GM20000 (cell line): ENCODE data around the gene PPP1R1A.

Source experiments
- DNase-seq: peaks from one replicate; pipeline ENCODE4 v3.0.0; 2012; ENCODE audit warnings: low spot score
- TF ChIP-seq, protein P1 (sequence below): IDR thresholded peaks from 2 replicates; pipeline ENCODE4 v1.5.1; 2012; ENCODE audit warnings: mild to moderate bottlenecking, control low read depth; ENCODE audit errors: extremely low read depth, missing control alignments

The PPP1R1A gene

DNA sequence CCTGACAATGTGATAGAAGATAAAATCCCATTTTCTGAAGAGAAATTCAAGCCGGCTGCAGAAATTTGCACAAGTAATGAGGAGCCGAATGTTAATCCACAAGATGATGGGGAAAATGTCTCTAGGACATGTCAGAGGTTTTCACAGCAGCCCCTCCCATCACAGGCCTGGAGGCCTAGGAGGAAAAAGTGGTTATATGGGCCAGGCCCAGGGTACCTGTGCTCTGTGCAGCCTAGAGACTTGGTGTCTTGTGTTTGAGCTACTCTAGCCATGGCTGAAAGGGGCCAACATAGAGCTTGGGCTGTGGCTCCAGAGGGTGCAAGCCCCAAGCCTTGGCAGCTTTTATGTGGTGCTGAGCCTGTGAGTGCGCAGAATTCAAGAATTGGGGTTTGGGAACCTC lies 38.8 kb upstream of the PPP1R1A start:
- TF ChIP-seq, protein P1, sequence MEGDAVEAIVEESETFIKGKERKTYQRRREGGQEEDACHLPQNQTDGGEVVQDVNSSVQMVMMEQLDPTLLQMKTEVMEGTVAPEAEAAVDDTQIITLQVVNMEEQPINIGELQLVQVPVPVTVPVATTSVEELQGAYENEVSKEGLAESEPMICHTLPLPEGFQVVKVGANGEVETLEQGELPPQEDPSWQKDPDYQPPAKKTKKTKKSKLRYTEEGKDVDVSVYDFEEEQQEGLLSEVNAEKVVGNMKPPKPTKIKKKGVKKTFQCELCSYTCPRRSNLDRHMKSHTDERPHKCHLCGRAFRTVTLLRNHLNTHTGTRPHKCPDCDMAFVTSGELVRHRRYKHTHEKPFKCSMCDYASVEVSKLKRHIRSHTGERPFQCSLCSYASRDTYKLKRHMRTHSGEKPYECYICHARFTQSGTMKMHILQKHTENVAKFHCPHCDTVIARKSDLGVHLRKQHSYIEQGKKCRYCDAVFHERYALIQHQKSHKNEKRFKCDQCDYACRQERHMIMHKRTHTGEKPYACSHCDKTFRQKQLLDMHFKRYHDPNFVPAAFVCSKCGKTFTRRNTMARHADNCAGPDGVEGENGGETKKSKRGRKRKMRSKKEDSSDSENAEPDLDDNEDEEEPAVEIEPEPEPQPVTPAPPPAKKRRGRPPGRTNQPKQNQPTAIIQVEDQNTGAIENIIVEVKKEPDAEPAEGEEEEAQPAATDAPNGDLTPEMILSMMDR, result no peak
- no peak for DNase-seq

DNA sequence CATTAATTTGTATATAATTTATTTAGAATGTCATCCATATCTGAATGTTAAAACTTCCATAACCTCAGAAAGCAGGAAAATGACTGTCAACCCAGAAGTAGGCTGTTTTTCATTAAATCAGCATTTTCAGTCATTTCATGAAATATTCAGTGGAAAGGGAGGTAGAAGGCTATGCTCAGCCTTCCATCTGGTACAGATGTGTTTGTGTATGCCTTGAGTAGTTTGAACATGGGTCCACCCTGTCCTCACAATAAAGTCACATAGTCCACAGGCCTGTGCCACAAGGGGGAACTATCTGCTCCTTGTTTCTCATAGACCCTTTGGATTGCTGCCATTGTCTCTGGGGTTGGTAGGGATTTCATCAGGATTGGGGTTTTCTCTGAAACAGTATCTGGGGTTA lies 37.1 kb upstream of the PPP1R1A start:
- TF ChIP-seq, protein P1, result no peak
- DNase-seq, result no peak

DNA sequence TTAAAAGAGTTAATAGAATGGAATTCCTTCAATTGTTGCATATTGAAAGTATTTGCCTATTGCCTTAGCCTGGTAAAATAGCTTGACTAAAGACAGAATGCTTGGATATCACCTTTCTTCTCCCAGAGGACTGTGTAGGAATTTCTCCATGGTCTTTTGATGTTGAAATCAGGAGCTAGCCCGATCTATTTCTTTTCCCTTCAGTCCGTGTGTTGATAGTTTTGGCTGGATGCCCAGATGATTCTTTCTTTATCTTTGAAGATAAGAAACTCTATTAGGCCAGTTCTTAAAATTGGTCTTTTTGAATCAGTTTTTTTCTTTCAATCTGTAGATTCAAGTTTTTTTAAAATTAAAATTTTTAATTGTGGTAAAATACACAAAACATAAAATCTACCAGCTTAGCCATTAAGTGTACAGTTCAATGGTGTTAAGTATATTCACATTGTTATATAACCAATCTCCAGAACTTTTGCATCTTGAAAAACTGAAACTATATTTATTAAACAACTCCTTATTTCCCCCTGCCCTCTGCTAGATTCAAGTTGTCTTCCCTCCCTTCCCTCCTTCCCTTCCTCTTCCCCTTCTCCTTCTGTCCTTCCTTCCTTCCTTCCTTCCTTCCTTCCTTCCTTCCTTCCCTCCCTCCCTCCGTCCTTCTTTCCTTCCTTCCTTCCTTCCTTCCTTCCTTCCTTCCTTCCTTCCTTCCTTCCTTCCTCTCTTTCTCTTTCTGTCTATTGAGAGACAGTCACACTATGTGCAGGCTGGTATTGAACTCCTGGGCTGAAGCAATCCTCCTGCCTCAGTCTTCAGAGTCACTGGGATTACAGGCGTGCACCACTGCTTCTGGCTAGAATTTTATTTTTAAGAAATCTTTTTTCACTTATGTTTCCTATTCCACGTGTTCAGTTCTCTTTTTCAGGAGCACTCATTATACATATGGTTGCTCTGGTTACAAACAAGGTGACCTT lies 36.1 kb upstream of the PPP1R1A start:
- DNase-seq, result no peak
- TF ChIP-seq, protein P1, result no peak

DNA sequence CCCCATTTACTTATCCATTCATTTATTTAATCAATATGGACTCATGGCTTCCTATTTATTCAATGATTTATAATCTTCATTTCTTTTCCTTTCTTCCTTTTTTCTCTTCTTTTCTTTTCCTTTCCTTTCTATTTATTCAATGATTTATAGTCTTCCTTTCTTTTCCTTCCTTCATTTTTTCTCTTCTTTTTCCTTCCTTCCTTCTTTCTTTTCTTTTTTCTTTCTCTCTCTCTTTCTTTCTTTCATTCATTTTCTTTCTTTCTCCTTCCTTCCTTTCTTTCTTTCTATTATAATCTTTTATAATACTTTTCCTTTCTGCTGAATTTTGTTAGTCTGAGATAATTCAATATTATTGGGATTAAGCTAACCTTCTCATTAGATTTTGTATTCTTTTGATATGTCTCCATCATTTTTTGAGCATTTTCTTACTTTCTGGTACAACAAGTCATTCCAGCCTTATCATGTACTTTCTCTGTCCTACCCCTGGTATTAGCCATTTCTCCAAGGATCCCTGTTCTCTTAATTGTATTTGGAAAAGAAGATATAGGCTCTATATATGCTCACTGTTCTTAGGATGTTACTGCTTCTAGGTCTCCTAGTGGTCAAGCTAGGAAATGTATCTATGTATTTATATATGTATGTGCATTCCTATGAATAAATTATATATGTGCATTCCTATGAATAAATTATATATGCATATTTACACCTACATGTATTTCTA lies 34.2 kb upstream of the PPP1R1A start:
- no peak for DNase-seq
- TF ChIP-seq, protein P1, result no peak

- TF ChIP-seq, protein P1, result no peak
- no peak for DNase-seq
Observed at GRCh38 chr12:54616933-54617680, 28.6 kb upstream of the PPP1R1A start.

DNA sequence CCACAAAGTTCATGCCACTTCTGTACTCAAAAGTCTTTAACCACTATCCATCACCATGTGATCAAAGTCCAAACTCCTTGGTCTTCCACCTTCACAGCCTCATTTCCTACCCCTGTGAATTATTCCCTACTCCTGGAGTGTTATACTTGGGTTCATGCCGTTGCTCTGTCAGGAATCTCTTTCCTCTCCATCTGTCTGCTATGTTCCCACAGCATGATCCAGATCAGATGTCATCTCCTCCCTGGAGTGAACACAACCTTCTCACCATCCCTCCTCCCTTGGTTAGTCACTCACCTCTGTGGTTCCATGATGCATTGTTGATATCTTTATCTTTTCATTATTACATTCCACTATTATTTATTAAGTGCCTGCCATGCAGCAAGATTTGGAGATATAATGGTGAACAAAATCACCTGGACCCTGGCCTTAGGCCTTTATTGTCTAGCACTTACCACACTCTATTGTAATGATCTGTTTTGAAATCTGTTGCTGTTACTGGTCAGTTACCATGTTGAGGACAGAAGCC lies 23.8 kb upstream of the PPP1R1A start:
- no peak for DNase-seq
- TF ChIP-seq, protein P1, result no peak
